Liver (tissue), 3 donors: ENCODE results near the gene FAM120B.

ENCODE experiments used
- ATF3 ChIP-seq: IDR thresholded peaks from 2 replicates; pipeline ENCODE4 v1.6.1; 2016; ENCODE audit warnings: antibody characterized with exemption
- CTCF ChIP-seq: fragments of 150-350 bp; IDR thresholded peaks from 2 replicates; pipeline ENCODE4 v1.5.1; 2017; ENCODE audit warnings: improper control_type of control experiment, low read depth, low read length; ENCODE audit not compliant: missing input control
- EGR1 ChIP-seq, 2 donors: IDR thresholded peaks; 2 replicates each; pipeline ENCODE4 v1.6.1; 2016 to 2018; ENCODE audit warnings: antibody characterized with exemption in 2 of 2, low read depth in 2 of 2
- FOXA2 ChIP-seq: IDR thresholded peaks from 2 replicates; pipeline ENCODE4 v1.6.1; 2016; ENCODE audit warnings: antibody characterized with exemption
- GABPA ChIP-seq, 2 donors: IDR thresholded peaks in 1 of 2; conservative IDR thresholded peaks in 1 of 2; 2 replicates each; pipeline ENCODE4 v1.6.1; 2016; ENCODE audit warnings: antibody characterized with exemption in 2 of 2, mild to moderate bottlenecking in 1 of 2, moderate library complexity in 1 of 2
- HNF4A ChIP-seq, 2 donors: conservative IDR thresholded peaks; 2 replicates each; pipeline ENCODE4 v1.6.1; 2016; ENCODE audit warnings: antibody characterized with exemption in 2 of 2, mild to moderate bottlenecking in 2 of 2
- JUND ChIP-seq, 2 donors: IDR thresholded peaks; 2 replicates each; pipeline ENCODE4 v1.6.1; 2016; ENCODE audit warnings: antibody characterized with exemption in 2 of 2
- REST ChIP-seq: IDR thresholded peaks from 2 replicates; pipeline ENCODE4 v1.6.1; 2016; ENCODE audit warnings: antibody characterized with exemption, mild to moderate bottlenecking
- SP1 ChIP-seq: IDR thresholded peaks from 2 replicates; pipeline ENCODE4 v1.6.1; 2018; ENCODE audit warnings: antibody characterized with exemption, mild to moderate bottlenecking
- TAF1 ChIP-seq: conservative IDR thresholded peaks from 2 replicates; pipeline ENCODE4 v1.6.1; 2016; ENCODE audit warnings: antibody characterized with exemption, mild to moderate bottlenecking
- YY1 ChIP-seq: IDR thresholded peaks from 2 replicates; pipeline ENCODE4 v1.6.1; 2016; ENCODE audit warnings: antibody characterized with exemption, mild to moderate bottlenecking
- donor health status: healthy.
- donor health status: healthy.

GRCh38 chr6:170279426-170279825 lies 27.1 kb upstream of the FAM120B start:
- TF ChIP-seq CTCF, result no peak
- TF ChIP-seq ATF3, result no peak
- TF ChIP-seq GABPA (IDR thresholded peaks at IDR 0.05 in 1 of 2, conservative IDR thresholded peaks at IDR 0.05 in 1 of 2), result no peak
- TF ChIP-seq SP1, result no peak
- TF ChIP-seq TAF1, result no peak
- no peak for TF ChIP-seq YY1
- no peak for TF ChIP-seq JUND (IDR thresholded peaks at IDR 0.05)
- TF ChIP-seq FOXA2, result no peak
- TF ChIP-seq REST, result no peak
- TF ChIP-seq HNF4A (conservative IDR thresholded peaks at IDR 0.05), result no peak
- no peak for TF ChIP-seq EGR1 (IDR thresholded peaks at IDR 0.05; ENCODE audit: low read depth in 2 of 2)
